SK-N-SH treated with all-trans-retinoic acid at 6 μM for 48 hours (cell line): ENCODE data around the gene NUP153.
A peak's percentile ranks its signal among the peaks of the same experiment; 100 is the strongest.
"Not testable (repeated sequence)": the region's sequence is repeated elsewhere in the genome, so short reads cannot be mapped to it uniquely, and the experiment has no call there.

Experiments used
- ATAC-seq: fragments of 200-7000 bp; cut with Tn5 transposase; 3 replicates; pipeline ENCODE4 v1.9.1; 2020; ENCODE audit warnings: mild to moderate bottlenecking, moderate library complexity
- ARNTL ChIP-seq: fragments of 450-650 bp; formaldehyde crosslinking; IDR thresholded peaks from 2 replicates; pipeline ENCODE4 v1.5.0; 2020; ENCODE audit warnings: low read depth, mild to moderate bottlenecking, moderate library complexity, borderline replicate concordance
- BACH2 ChIP-seq: fragments of 250-450 bp; sonication (Bioruptor Pico); IDR thresholded peaks from 2 replicates; pipeline ENCODE4 v1.9.0; 2021; ENCODE audit warnings: mild to moderate bottlenecking, borderline replicate concordance
- CSRNP3 ChIP-seq: fragments of 250-450 bp; sonication (Bioruptor Pico); IDR thresholded peaks from 2 replicates; pipeline ENCODE4 v1.5.1; 2021; ENCODE audit warnings: mild to moderate bottlenecking, moderate library complexity
- ESRRG ChIP-seq: fragments of 250-450 bp; sonication (Bioruptor Pico); IDR thresholded peaks from 2 replicates; pipeline ENCODE4 v1.6.1; 2021; ENCODE audit warnings: mild to moderate bottlenecking
- GLIS3 ChIP-seq: fragments of 250-450 bp; sonication (Bioruptor Pico); IDR thresholded peaks from 2 replicates; pipeline ENCODE4 v1.5.0; 2020; ENCODE audit warnings: mild to moderate bottlenecking, moderate library complexity
- ISL1 ChIP-seq: fragments of 250-450 bp; sonication (Bioruptor Pico); IDR thresholded peaks from 2 replicates; pipeline ENCODE4 v2.1.2; 2022; ENCODE audit warnings: mild to moderate bottlenecking, moderate library complexity
- OSR1 ChIP-seq: fragments of 250-450 bp; sonication (Bioruptor Pico); IDR thresholded peaks from 2 replicates; pipeline ENCODE4 v1.8.0; 2022; ENCODE audit warnings: moderate library complexity, mild to moderate bottlenecking, inconsistent platforms
- PATZ1 ChIP-seq: fragments of 250-450 bp; sonication (Bioruptor Pico); IDR thresholded peaks from 2 replicates; pipeline ENCODE4 v1.8.0; 2020; ENCODE audit warnings: mild to moderate bottlenecking, moderate library complexity, borderline replicate concordance
- PPARA ChIP-seq: fragments of 250-450 bp; sonication (Bioruptor Pico); IDR thresholded peaks from 2 replicates; pipeline ENCODE4 v1.5.0; 2020; ENCODE audit warnings: mild to moderate bottlenecking, borderline replicate concordance
- RARB ChIP-seq: fragments of 250-450 bp; sonication (Bioruptor Pico); IDR thresholded peaks from 2 replicates; pipeline ENCODE4 v1.8.0; 2021; ENCODE audit warnings: mild to moderate bottlenecking, moderate library complexity
- SNAI2 ChIP-seq: fragments of 250-450 bp; sonication (Bioruptor Pico); IDR thresholded peaks from 2 replicates; pipeline ENCODE4 v1.5.0; 2020; ENCODE audit warnings: mild to moderate bottlenecking, moderate library complexity
- TCF4 ChIP-seq: fragments of 250-450 bp; sonication (Bioruptor Pico); IDR thresholded peaks from 2 replicates; pipeline ENCODE4 v1.8.0; 2021; ENCODE audit warnings: mild to moderate bottlenecking, moderate library complexity, borderline replicate concordance
- TOX ChIP-seq: fragments of 250-450 bp; sonication (Bioruptor Pico); IDR thresholded peaks from 2 replicates; pipeline ENCODE4 v1.8.0; 2021; ENCODE audit warnings: mild to moderate bottlenecking, moderate library complexity, borderline replicate concordance
- ZC3H10 ChIP-seq: fragments of 250-450 bp; sonication (Bioruptor Pico); IDR thresholded peaks from 2 replicates; pipeline ENCODE4 v1.5.1; 2021; ENCODE audit warnings: mild to moderate bottlenecking, moderate library complexity
- ZFP3 ChIP-seq: fragments of 250-450 bp; sonication (Bioruptor Pico); IDR thresholded peaks from 2 replicates; pipeline ENCODE4 v1.5.0; 2020; ENCODE audit warnings: mild to moderate bottlenecking, moderate library complexity
- ZFP30 ChIP-seq: fragments of 450-650 bp; formaldehyde crosslinking; IDR thresholded peaks from 2 replicates; pipeline ENCODE4 v1.5.0; 2022; ENCODE audit warnings: mild to moderate bottlenecking, moderate library complexity
- ZNF565 ChIP-seq: fragments of 450-650 bp; formaldehyde crosslinking; conservative IDR thresholded peaks from 2 replicates; pipeline ENCODE4 v1.5.0; 2020; ENCODE audit warnings: low read depth, mild to moderate bottlenecking, moderate library complexity
- ZNF70 ChIP-seq: fragments of 450-650 bp; formaldehyde crosslinking; IDR thresholded peaks from 2 replicates; pipeline ENCODE4 v1.5.0; 2020; ENCODE audit warnings: mild to moderate bottlenecking, moderate library complexity
- ZNF8 ChIP-seq: fragments of 450-650 bp; formaldehyde crosslinking; IDR thresholded peaks from 2 replicates; pipeline ENCODE4 v1.5.0; 2020; ENCODE audit warnings: mild to moderate bottlenecking, moderate library complexity
- TF ChIP-seq, protein P1 (sequence below): fragments of 250-450 bp; sonication (Bioruptor Pico); IDR thresholded peaks from 2 replicates; pipeline ENCODE4 v1.5.1; 2020; ENCODE audit warnings: low read depth, mild to moderate bottlenecking, moderate library complexity

The NUP153 gene

GRCh38 chr6:17589406-17590096 lies 117.2 kb downstream of the NUP153 start:
- TF ChIP-seq GLIS3 (CRISPR knock-in tag) (no peak), OSR1 (no peak), SNAI2 (CRISPR knock-in tag) (no peak), TOX (CRISPR knock-in tag) (no peak)
- peak; percentile 96 for ATAC-seq

DNA sequence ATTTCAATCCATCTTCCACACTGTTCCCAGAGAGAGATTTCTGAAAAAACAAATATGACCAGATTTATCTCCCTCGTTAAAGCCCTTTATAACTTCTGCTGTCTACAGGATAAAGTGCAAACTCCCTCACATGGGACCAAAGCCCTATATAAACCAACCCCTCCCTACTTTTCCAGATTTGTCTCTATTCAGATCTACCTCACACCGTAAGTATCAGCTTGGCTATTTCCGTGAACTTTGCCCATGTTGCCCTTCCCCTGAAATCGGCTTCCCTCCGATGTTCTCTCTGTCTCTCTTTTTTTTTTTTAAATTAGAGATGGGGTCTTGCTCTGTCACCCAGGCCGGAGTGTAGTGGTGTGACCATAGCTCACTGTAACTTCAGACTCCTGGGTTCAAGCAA lies 118.7 kb downstream of the NUP153 start:
- TF ChIP-seq ZFP3 (CRISPR knock-in tag) (no peak), TCF4 (no peak), GLIS3 (CRISPR knock-in tag) (no peak), OSR1 (no peak)
- TF ChIP-seq, protein P1, sequence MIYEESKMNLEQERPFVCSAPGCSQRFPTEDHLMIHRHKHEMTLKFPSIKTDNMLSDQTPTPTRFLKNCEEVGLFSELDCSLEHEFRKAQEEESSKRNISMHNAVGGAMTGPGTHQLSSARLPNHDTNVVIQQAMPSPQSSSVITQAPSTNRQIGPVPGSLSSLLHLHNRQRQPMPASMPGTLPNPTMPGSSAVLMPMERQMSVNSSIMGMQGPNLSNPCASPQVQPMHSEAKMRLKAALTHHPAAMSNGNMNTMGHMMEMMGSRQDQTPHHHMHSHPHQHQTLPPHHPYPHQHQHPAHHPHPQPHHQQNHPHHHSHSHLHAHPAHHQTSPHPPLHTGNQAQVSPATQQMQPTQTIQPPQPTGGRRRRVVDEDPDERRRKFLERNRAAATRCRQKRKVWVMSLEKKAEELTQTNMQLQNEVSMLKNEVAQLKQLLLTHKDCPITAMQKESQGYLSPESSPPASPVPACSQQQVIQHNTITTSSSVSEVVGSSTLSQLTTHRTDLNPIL (CRISPR knock-in tag): no peak
- ATAC-seq: no peak

- not testable (repeated sequence) for ATAC-seq
Measured at GRCh38 chr6:17586623-17587022, 120.1 kb downstream of the NUP153 start.

DNA sequence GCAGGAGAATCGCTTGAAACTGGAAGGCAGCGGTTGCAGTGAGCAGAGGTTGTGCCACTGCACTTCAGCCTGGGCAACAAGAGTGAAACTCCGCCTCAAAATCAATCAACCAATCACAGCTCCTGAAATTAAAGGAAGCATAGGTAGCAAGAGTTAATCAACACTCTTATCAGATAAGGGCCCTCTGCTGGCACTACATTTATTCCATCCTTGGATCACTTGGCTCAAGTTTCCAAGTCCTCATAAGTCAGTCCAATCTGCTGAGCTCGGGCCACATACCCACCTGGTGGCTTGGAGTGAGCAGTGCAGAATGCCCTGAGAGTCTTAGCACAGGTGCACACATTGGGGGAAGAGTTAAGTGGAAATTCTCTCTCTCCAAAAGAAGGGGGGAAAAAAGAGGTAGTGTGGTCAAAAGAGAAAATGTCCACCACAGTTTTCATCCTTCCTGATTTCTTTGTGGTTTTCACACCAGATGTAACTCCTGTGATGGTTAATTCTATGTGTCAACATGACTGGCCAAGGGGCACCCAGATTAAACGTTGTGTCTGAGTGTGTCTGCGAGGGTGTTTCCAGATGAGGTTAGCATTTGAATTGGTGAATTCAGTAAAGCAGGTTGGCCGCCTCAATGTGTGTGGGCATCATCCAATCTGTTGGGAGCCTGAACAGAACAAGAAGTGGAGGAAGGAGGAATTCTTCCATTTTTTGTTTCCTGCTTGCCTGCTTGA lies 120.8 kb downstream of the NUP153 start:
- no peak for ATAC-seq
- TF ChIP-seq RARB (CRISPR knock-in tag) (no peak), BACH2 (CRISPR knock-in tag) (no peak), ZNF565 (CRISPR knock-in tag) (no peak), ZNF8 (CRISPR knock-in tag) (no peak), PATZ1 (CRISPR knock-in tag) (no peak), SNAI2 (CRISPR knock-in tag) (no peak), ZFP30 (no peak), ARNTL (no peak)

DNA sequence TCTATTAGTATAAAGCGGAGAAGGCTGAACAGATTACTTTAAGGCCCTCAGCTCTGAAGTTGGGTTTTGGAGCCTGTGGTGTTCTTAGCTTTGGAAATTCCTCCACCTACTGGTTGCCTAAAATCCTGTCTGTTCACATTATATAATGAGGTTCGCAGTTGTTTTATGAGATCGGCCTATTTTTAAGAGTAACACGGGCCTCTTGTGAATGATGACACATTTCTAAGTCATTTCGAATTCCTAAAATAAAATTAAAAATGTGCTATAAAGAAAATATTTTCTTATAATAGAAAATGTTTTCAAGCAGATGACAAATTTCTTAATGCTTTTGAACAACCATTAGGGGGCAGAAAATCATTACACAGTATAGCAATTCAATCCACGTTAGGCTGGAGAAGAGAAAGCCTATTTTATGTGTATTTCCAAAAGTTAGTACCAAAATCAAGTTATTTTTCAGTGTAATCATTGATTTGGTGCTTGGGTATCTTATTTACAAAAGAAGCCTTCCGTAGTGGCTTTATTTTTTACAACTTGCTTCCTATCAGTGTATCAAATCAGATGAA lies 122.4 kb downstream of the NUP153 start:
- peak; percentile 73 for ATAC-seq
- no peak for TF ChIP-seq ZNF70

DNA sequence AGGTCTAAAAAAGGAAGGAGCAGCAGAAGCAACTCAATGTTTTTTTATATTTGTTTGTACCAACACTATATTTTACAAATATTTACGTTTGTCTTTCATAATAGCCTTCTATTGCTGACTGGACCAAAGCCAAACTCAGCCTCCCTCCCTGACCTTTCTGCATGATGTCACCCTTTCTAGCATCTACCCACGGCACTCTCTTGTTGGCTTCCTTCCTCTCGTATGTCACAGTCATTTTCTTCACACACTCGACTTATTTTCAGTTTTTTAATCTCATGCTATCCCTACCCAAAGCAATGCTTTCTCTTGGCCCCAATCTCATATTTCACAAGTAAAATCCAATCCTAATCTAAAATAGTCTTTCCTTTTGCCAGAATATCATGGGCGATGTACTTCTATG lies 122.9 kb downstream of the NUP153 start:
- no peak for ATAC-seq

GRCh38 chr6:17581282-17581681 lies 125.4 kb downstream of the NUP153 start:
- ATAC-seq: not testable (repeated sequence)

More for the DNA sequence above, 122.9 kb downstream of the NUP153 start:
- TF ChIP-seq ISL1 (CRISPR knock-in tag): no peak
- TF ChIP-seq PPARA (CRISPR knock-in tag): no peak
- no peak for TF ChIP-seq ESRRG (CRISPR knock-in tag)
- TF ChIP-seq ZNF8 (CRISPR knock-in tag): no peak
- no peak for TF ChIP-seq ARNTL
- TF ChIP-seq GLIS3 (CRISPR knock-in tag): no peak
- no peak for TF ChIP-seq ZFP30
- no peak for TF ChIP-seq CSRNP3 (CRISPR knock-in tag)
- TF ChIP-seq BACH2 (CRISPR knock-in tag): no peak
- TF ChIP-seq ZC3H10 (CRISPR knock-in tag): no peak
- TF ChIP-seq TOX (CRISPR knock-in tag): no peak
